Measurements from ENCODE around the gene SARDH.
A peak's percentile ranks its signal among the peaks of the same experiment; 100 is the strongest.

The SARDH gene

GRCh38 chr9:133742849-133743444 is 4.8 kb upstream of the SARDH start:
- Histone ChIP-seq H3K4me1 (ENCODE audit: control insufficient read depth, insufficient read depth, low read length) (no peaks in the 10 kb centered on the region; the same call in 1 of the 2 replicates), H3K36me3 (ENCODE audit: control insufficient read depth in 2 of 2, insufficient read depth in 1 of 2, low read length in 2 of 2) (no peaks in the 10 kb centered on the region), H3K4me3 (ENCODE audit: low read depth, low read length) (no peak overlapping the region), H3K9me3 (ENCODE audit: control insufficient read depth, insufficient read depth, low read depth, low read length) (no peaks in the 10 kb centered on the region), H3K27ac (ENCODE audit: extremely low read depth, low read depth, low read length) (no peak overlapping the region)
- ChIA-PET POLR2A (no interaction called here), CTCF (interaction anchor here (0.6 to 3.0 kb wide), 43 partner anchors 9 to 1199 kb away, joined by 3 to 46 read pairs (median 3); no protein-coding TSS in a partner anchor)
- TF ChIP-seq KLF17 (tag by site-specific recombination; IDR thresholded peaks at IDR 0.05) (no peak), ZNF48 (tag by site-specific recombination; IDR thresholded peaks at IDR 0.05) (no peak), KLF16 (tag by site-specific recombination; IDR thresholded peaks at IDR 0.05) (no peak), ZXDB (tag by site-specific recombination; IDR thresholded peaks at IDR 0.05) (no peak), CTCF (tag by site-specific recombination; IDR thresholded peaks at IDR 0.05) (peak; percentile 99), SCRT1 (tag by site-specific recombination; IDR thresholded peaks at IDR 0.05; ENCODE audit: borderline replicate concordance) (no peak), SP2 (tag by site-specific recombination; IDR thresholded peaks at IDR 0.05) (no peak), ZNF423 (tag by site-specific recombination; IDR thresholded peaks at IDR 0.05) (no peak), ZNF280C (tag by site-specific recombination; IDR thresholded peaks at IDR 0.05) (no peak), ZNF529 (tag by site-specific recombination; IDR thresholded peaks at IDR 0.05; ENCODE audit: insufficient replicate concordance) (no peak), ZBTB7A (tag by site-specific recombination; IDR thresholded peaks at IDR 0.05; ENCODE audit: low read depth) (no peak), ZNF544 (tag by site-specific recombination; IDR thresholded peaks at IDR 0.05) (no peak), ZBTB17 (tag by site-specific recombination; IDR thresholded peaks at IDR 0.05) (peak; percentile 53; the same call in 1 of the 2 replicates), ZNF600 (tag by site-specific recombination; IDR thresholded peaks at IDR 0.05) (peak; percentile 44; the same call in 1 of the 2 replicates)

- ChIA-PET POLR2A (no interaction called here), CTCF (interaction anchor here (0.6 to 3.0 kb wide), 30 partner anchors 9 to 629 kb away, joined by 3 to 46 read pairs (median 4); no protein-coding TSS in a partner anchor)
- no peak overlapping the region for H3K4me3 ChIP-seq (ENCODE audit: low read depth, low read length)
- H3K36me3 ChIP-seq (ENCODE audit: control insufficient read depth in 2 of 2, insufficient read depth in 1 of 2, low read length in 2 of 2) = no peaks in the 10 kb centered on the region
- H3K9me3 ChIP-seq (ENCODE audit: control insufficient read depth, insufficient read depth, low read depth, low read length) = no peaks in the 10 kb centered on the region
- no peaks in the 10 kb centered on the region; the same call in 1 of the 2 replicates for H3K4me1 ChIP-seq (ENCODE audit: control insufficient read depth, insufficient read depth, low read length)
- no peak overlapping the region for H3K27ac ChIP-seq (ENCODE audit: extremely low read depth, low read depth, low read length)
- TF ChIP-seq KLF17 (tag by site-specific recombination; IDR thresholded peaks at IDR 0.05) (no peak), PRDM4 (tag by site-specific recombination; IDR thresholded peaks at IDR 0.05) (no peak), ZBTB10 (tag by site-specific recombination; IDR thresholded peaks at IDR 0.05) (no peak), ZNF837 (tag by site-specific recombination; IDR thresholded peaks at IDR 0.05) (no peak), ZNF513 (tag by site-specific recombination; IDR thresholded peaks at IDR 0.05) (no peak), KLF16 (tag by site-specific recombination; IDR thresholded peaks at IDR 0.05) (no peak), ZNF362 (tag by site-specific recombination; IDR thresholded peaks at IDR 0.05) (no peak)
Measured at GRCh38 chr9:133742251-133742650, 4.1 kb upstream of the SARDH start.

Data from HEK293 (cell line).